ENCODE results near the gene LARP1B. TPM values are rescaled to one million over a fixed set of nuclear protein-coding genes. Genes with fewer than 3 reads are reported as not detected.

Gene LARP1B
- total and polyA plus RNA-seq, 4 donors = 17.5 to 69.6 (median 23.7) TPM

DNA sequence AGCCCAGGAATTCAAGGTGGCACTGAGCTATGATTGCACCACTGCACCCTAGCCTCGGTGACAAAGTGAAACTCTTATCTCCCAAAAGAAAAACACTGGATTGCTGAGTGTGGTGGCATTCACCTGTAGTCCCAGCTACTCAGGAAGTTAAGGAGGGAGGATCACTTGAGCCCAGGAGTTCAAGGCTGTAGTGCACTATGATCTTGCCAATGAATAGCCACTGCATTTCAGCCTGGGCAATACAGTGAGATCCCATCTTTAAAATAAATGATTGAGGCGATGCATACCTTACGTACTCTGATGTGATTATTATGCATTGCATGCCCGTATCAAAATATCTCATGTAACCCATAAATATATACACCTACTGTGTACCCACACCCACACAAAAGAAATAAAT, 31.2 kb upstream of the LARP1B start:
- H3K9ac ChIP-seq (ENCODE audit: low read depth in 1 of 2, low read length in 2 of 2) = no peak overlapping the region
- WGBS = 88% methylated on average over 4 of the region's 4 CpGs
- no peak overlapping the region for H3K27ac ChIP-seq (ENCODE audit: low read depth in 1 of 2, low read length in 2 of 2)
- no peaks in the 10 kb centered on the region for H3K27me3 ChIP-seq (ENCODE audit: control insufficient read depth in 4 of 4, insufficient read depth in 4 of 4, low read length in 3 of 4)
- no peak overlapping the region for H3K4me3 ChIP-seq (ENCODE audit: low read depth in 1 of 3, low read length in 3 of 3)
- H3K36me3 ChIP-seq (ENCODE audit: control insufficient read depth in 4 of 4, insufficient read depth in 3 of 4, low read depth in 1 of 4, low read length in 3 of 4) = peaks cover under 1 to 3% (median 2%) of the 10 kb centered on the region in 4 donors
- H3K9me3 ChIP-seq (ENCODE audit: control insufficient read depth in 4 of 4, low read length in 3 of 4) = no peaks in the 10 kb centered on the region
- no peak for TF ChIP-seq FOXA1 (IDR thresholded peaks at IDR 0.05)
- TF ChIP-seq, protein P1, sequence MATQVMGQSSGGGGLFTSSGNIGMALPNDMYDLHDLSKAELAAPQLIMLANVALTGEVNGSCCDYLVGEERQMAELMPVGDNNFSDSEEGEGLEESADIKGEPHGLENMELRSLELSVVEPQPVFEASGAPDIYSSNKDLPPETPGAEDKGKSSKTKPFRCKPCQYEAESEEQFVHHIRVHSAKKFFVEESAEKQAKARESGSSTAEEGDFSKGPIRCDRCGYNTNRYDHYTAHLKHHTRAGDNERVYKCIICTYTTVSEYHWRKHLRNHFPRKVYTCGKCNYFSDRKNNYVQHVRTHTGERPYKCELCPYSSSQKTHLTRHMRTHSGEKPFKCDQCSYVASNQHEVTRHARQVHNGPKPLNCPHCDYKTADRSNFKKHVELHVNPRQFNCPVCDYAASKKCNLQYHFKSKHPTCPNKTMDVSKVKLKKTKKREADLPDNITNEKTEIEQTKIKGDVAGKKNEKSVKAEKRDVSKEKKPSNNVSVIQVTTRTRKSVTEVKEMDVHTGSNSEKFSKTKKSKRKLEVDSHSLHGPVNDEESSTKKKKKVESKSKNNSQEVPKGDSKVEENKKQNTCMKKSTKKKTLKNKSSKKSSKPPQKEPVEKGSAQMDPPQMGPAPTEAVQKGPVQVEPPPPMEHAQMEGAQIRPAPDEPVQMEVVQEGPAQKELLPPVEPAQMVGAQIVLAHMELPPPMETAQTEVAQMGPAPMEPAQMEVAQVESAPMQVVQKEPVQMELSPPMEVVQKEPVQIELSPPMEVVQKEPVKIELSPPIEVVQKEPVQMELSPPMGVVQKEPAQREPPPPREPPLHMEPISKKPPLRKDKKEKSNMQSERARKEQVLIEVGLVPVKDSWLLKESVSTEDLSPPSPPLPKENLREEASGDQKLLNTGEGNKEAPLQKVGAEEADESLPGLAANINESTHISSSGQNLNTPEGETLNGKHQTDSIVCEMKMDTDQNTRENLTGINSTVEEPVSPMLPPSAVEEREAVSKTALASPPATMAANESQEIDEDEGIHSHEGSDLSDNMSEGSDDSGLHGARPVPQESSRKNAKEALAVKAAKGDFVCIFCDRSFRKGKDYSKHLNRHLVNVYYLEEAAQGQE (IDR thresholded peaks at IDR 0.05) = no peak
- no peak for TF ChIP-seq RXRA (IDR thresholded peaks at IDR 0.05)
- TF ChIP-seq JUND (IDR thresholded peaks at IDR 0.05) = no peak
- TF ChIP-seq EGR1 (IDR thresholded peaks at IDR 0.05; ENCODE audit: low read depth in 2 of 2) = no peak
- no peak for TF ChIP-seq GABPA (IDR thresholded peaks at IDR 0.05 in 1 of 2, conservative IDR thresholded peaks at IDR 0.05 in 1 of 2)
- no peak for TF ChIP-seq FOXA2 (IDR thresholded peaks at IDR 0.05)
- no peak for TF ChIP-seq NR2F2 (IDR thresholded peaks at IDR 0.05)
- TF ChIP-seq, protein P2, sequence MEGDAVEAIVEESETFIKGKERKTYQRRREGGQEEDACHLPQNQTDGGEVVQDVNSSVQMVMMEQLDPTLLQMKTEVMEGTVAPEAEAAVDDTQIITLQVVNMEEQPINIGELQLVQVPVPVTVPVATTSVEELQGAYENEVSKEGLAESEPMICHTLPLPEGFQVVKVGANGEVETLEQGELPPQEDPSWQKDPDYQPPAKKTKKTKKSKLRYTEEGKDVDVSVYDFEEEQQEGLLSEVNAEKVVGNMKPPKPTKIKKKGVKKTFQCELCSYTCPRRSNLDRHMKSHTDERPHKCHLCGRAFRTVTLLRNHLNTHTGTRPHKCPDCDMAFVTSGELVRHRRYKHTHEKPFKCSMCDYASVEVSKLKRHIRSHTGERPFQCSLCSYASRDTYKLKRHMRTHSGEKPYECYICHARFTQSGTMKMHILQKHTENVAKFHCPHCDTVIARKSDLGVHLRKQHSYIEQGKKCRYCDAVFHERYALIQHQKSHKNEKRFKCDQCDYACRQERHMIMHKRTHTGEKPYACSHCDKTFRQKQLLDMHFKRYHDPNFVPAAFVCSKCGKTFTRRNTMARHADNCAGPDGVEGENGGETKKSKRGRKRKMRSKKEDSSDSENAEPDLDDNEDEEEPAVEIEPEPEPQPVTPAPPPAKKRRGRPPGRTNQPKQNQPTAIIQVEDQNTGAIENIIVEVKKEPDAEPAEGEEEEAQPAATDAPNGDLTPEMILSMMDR (IDR thresholded peaks at IDR 0.05; ENCODE audit: low read depth, low read length, missing input control) = no peak
- TF ChIP-seq, protein P3, sequence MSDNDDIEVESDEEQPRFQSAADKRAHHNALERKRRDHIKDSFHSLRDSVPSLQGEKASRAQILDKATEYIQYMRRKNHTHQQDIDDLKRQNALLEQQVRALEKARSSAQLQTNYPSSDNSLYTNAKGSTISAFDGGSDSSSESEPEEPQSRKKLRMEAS (IDR thresholded peaks at IDR 0.05) = no peak
- TF ChIP-seq, protein P4, sequence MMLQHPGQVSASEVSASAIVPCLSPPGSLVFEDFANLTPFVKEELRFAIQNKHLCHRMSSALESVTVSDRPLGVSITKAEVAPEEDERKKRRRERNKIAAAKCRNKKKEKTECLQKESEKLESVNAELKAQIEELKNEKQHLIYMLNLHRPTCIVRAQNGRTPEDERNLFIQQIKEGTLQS (IDR thresholded peaks at IDR 0.05) = no peak
- TF ChIP-seq TAF1 (conservative IDR thresholded peaks at IDR 0.05) = no peak
- no peak for TF ChIP-seq SP1 (IDR thresholded peaks at IDR 0.05)
- no peak for TF ChIP-seq RAD21 (IDR thresholded peaks at IDR 0.05)
- H3K4me1 ChIP-seq (ENCODE audit: control insufficient read depth in 4 of 4, insufficient read depth in 4 of 4, low read length in 3 of 4) = peaks cover 2 to 19% (median 4%) of the 10 kb centered on the region in 4 donors
- DNase-seq (ENCODE audit: low spot score) = no peak

DNA sequence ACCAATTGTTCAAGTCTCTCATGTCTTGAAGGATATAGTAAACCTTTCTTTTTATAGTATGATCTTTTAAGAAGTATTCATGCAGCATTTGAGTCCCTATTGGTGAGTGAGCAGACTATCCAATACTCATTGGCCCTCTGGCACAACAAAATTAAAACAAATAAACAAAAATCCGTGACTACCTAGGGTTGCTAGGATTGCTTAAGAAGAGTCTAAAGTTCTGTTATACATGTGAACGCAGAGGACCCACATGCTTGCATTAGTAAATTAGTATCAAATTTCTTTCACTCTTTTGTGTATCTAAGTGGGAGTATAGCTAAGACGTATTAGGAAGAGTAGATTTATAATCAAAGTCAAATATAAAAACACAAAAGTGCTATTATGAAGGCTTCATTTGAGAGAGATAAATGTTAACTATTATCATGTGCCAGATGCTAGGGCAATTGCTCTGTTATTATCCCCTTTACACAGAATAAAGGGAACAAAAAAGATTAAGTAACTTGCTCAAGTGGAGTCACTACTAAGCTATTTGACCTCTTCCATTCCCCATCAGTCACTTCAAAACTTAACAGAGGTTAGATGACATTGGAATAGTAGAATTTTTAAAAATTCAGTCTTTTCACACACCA, 29.2 kb upstream of the LARP1B start:
- WGBS = 37% methylated on average over 3 of the region's 3 CpGs
- H3K9me3 ChIP-seq (ENCODE audit: control insufficient read depth in 4 of 4, low read length in 3 of 4) = no peaks in the 10 kb centered on the region
- H3K36me3 ChIP-seq (ENCODE audit: control insufficient read depth in 4 of 4, insufficient read depth in 3 of 4, low read depth in 1 of 4, low read length in 3 of 4) = peaks cover 0 to 6% (median 3%) of the 10 kb centered on the region in 4 donors
- H3K4me1 ChIP-seq (ENCODE audit: control insufficient read depth in 4 of 4, insufficient read depth in 4 of 4, low read length in 3 of 4) = peaks cover 2 to 19% (median 4%) of the 10 kb centered on the region in 4 donors
- peak overlapping the region; percentile 76 to 83 for H3K27ac ChIP-seq (ENCODE audit: low read depth in 1 of 2, low read length in 2 of 2)
- no peaks in the 10 kb centered on the region for H3K27me3 ChIP-seq (ENCODE audit: control insufficient read depth in 4 of 4, insufficient read depth in 4 of 4, low read length in 3 of 4)
- peak overlapping the region in 1 of 2 donors; percentile 53 for H3K9ac ChIP-seq (ENCODE audit: low read depth in 1 of 2, low read length in 2 of 2)
- no peak overlapping the region for H3K4me3 ChIP-seq (ENCODE audit: low read depth in 1 of 3, low read length in 3 of 3)
- no peak for DNase-seq (ENCODE audit: low spot score)
- TF ChIP-seq SP1 (IDR thresholded peaks at IDR 0.05) (peak; percentile 95), NR2F2 (IDR thresholded peaks at IDR 0.05) (no peak), HNF4A (conservative IDR thresholded peaks at IDR 0.05) (peak; percentile 94), TAF1 (conservative IDR thresholded peaks at IDR 0.05) (no peak), JUND (IDR thresholded peaks at IDR 0.05) (peak; percentile 34 to 35), FOXA1 (IDR thresholded peaks at IDR 0.05) (peak; percentile 15), HNF4G (IDR thresholded peaks at IDR 0.05) (peak; percentile 69), GABPA (IDR thresholded peaks at IDR 0.05 in 1 of 2, conservative IDR thresholded peaks at IDR 0.05 in 1 of 2) (no peak), RAD21 (IDR thresholded peaks at IDR 0.05) (peak; percentile 34 to 44), FOXA2 (IDR thresholded peaks at IDR 0.05) (peak; percentile 39), YY1 (IDR thresholded peaks at IDR 0.05) (peak; percentile 30)
- TF ChIP-seq, protein P4 (IDR thresholded peaks at IDR 0.05) = peak; percentile 42
- TF ChIP-seq, protein P2 (IDR thresholded peaks at IDR 0.05; ENCODE audit: low read depth, low read length, missing input control) = no peak
- TF ChIP-seq, protein P1 (IDR thresholded peaks at IDR 0.05) = no peak
- TF ChIP-seq, protein P3 (IDR thresholded peaks at IDR 0.05) = peak; percentile 72
